T-helper 9 cell (primary cell): ENCODE measurements around the gene PNPLA4.

Source experiments
- DNase-seq: peaks from one replicate; pipeline ENCODE4 v3.0.0-alpha.2; 2020

The PNPLA4 gene

GRCh38 chrX:7852166-7852565, 75.0 kb downstream of the PNPLA4 start:
- no peak for DNase-seq
